ENCODE measurements around the gene LCLAT1.

- TF ChIP-seq PRDM2 (tag by site-specific recombination; IDR thresholded peaks at IDR 0.05; ENCODE audit: borderline replicate concordance) (no peak), ZNF701 (tag by site-specific recombination; IDR thresholded peaks at IDR 0.05) (no peak), CTCF (tag by site-specific recombination; IDR thresholded peaks at IDR 0.05) (no peak)
These were observed 143.4 kb downstream of the LCLAT1 start for GRCh38 chr2:30590407-30590806.

Measured in HEK293 (cell line).